PC-3 (cell line): ENCODE results near the gene CCL1.

ENCODE experiments used
- EZH2 ChIP-seq: fragments of 300-600 bp; sonication (generic); IDR thresholded peaks from one replicate; pipeline ENCODE4 v1.6.1; 2017; ENCODE audit warnings: antibody characterized with exemption, mild to moderate bottlenecking, low read length; ENCODE audit not compliant: unreplicated experiment
- EZH2phosphoT487 ChIP-seq: fragments of 300-600 bp; sonication (generic); IDR thresholded peaks from 2 replicates; pipeline ENCODE4 v1.6.1; 2018; ENCODE audit warnings: mild to moderate bottlenecking, antibody characterized with exemption, low read length, borderline replicate concordance
- TF ChIP-seq, protein P1 (sequence below): fragments of 300-600 bp; sonication (generic); conservative IDR thresholded peaks from 2 replicates; pipeline ENCODE4 v1.5.1; 2017; ENCODE audit warnings: antibody characterized with exemption, low read depth, mild to moderate bottlenecking, low read length

DNA sequence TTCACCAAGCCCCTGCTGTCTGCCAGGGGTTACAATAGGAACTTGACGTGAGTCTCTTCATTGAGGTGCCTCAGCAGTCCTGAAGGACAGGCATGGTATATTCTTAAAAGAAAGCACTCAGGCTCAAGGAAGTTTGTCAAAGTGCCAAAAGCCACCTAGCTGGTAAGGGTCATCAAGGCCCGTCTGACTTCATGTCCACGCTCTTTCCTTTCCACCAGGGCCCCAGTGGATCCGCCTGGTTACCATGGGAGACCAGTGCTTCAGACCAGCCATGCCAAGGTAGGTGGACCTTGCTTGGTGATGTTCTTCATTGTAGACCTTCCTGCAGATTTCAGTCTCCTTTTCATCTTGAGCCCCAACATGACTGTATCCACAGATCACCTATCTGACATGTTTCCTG, 27.6 kb upstream of the CCL1 start:
- TF ChIP-seq, protein P1, sequence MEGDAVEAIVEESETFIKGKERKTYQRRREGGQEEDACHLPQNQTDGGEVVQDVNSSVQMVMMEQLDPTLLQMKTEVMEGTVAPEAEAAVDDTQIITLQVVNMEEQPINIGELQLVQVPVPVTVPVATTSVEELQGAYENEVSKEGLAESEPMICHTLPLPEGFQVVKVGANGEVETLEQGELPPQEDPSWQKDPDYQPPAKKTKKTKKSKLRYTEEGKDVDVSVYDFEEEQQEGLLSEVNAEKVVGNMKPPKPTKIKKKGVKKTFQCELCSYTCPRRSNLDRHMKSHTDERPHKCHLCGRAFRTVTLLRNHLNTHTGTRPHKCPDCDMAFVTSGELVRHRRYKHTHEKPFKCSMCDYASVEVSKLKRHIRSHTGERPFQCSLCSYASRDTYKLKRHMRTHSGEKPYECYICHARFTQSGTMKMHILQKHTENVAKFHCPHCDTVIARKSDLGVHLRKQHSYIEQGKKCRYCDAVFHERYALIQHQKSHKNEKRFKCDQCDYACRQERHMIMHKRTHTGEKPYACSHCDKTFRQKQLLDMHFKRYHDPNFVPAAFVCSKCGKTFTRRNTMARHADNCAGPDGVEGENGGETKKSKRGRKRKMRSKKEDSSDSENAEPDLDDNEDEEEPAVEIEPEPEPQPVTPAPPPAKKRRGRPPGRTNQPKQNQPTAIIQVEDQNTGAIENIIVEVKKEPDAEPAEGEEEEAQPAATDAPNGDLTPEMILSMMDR: no peak
- TF ChIP-seq EZH2 (no peak), EZH2phosphoT487 (no peak)
